GM12878 (cell line): Measurements from ENCODE around the gene DEFB131B. TPM values are rescaled to one million over a fixed set of nuclear protein-coding genes. Genes with fewer than 3 reads are reported as not detected.
"Not testable (repeated sequence)": the region's sequence is repeated elsewhere in the genome, so short reads cannot be mapped to it uniquely, and the experiment has no call there.

Source experiments
- ATAC-seq: fragments of 200-7000 bp; cut with Tn5 transposase; 3 replicates; pipeline ENCODE4 v1.9.1; 2020; ENCODE audit warnings: mild to moderate bottlenecking, moderate library complexity
- BruUV-seq: library from RNA; stranded (reverse); fragments of 400-500 nt; replicated peaks from 2 replicates; lab custom pipeline; 2021; lab: Mats Ljungman, UMichigan
- CTCF ChIA-PET: fragments of 300-600 bp; sonication (Branson Sonifier 250); formaldehyde crosslinking; extraction: SDS; loops from one replicate; lab custom pipeline; 2021; ENCODE audit warnings: inconsistent platforms; lab: Yijun Ruan, JAX
- POLR2A ChIA-PET: fragments of 350-600 bp; formaldehyde crosslinking; extraction: SDS; loops from one replicate; lab custom pipeline; 2021; ENCODE audit warnings: inconsistent platforms; lab: Charles Lee
- RAD21 ChIA-PET: fragments of 300-600 bp; sonication (Branson Sonifier 250); formaldehyde crosslinking; loops from one replicate; lab custom pipeline; 2023; ENCODE audit warnings: antibody characterized with exemption; ENCODE audit not compliant: unreplicated experiment; lab: Charles Lee
- SMC1A ChIA-PET: fragments of 300-600 bp; sonication (Branson Sonifier 250); formaldehyde crosslinking; loops from one replicate; lab custom pipeline; 2023; ENCODE audit not compliant: unreplicated experiment, uncharacterized antibody; lab: Charles Lee
- DNase-seq: peaks from one replicate; pipeline ENCODE4 v3.0.0-alpha.2; 2011; ENCODE audit warnings: low read depth, low spot score
- FAIRE-seq: peaks from 3 replicates; lab custom pipeline; 2011; peaks lifted over from hg19 to GRCh38; lab: Jason Lieb, UNC
- H2AFZ ChIP-seq: 2 replicates; pipeline ENCODE4 v1.6.0; 2011; ENCODE audit warnings: low read depth, low read length, control low read depth; ENCODE audit not compliant: control insufficient read depth
- H3K27ac ChIP-seq: 2 replicates; pipeline ENCODE4 v1.5.1; 2011; ENCODE audit warnings: control low read depth; ENCODE audit not compliant: control insufficient read depth, insufficient read depth
- H3K27me3 ChIP-seq, 2 experiments: replicated peaks in 1 of 2; 2 replicates each; pipeline versions ENCODE4 v1.6.0 to v1.6.1; 2011; ENCODE audit warnings: low read length in 1 of 2; ENCODE audit not compliant: control insufficient read depth in 2 of 2, insufficient read depth in 2 of 2
- H3K36me3 ChIP-seq, 2 experiments: 2 replicates each; pipeline ENCODE4 v1.5.1; 2011; ENCODE audit warnings: low read length in 1 of 2; ENCODE audit not compliant: control insufficient read depth in 2 of 2, insufficient read depth in 2 of 2
- H3K4me1 ChIP-seq: 2 replicates; pipeline ENCODE4 v1.6.1; 2011; ENCODE audit warnings: mild to moderate bottlenecking, low read length, moderate library complexity, mixed read lengths; ENCODE audit not compliant: control insufficient read depth, insufficient read depth
- H3K4me2 ChIP-seq: 2 replicates; pipeline ENCODE4 v1.6.0; 2011; ENCODE audit warnings: control low read depth; ENCODE audit not compliant: control insufficient read depth, insufficient read depth
- H3K4me3 ChIP-seq: fragments of 200-600 bp; sonication (generic); 2 replicates; pipeline ENCODE4 v1.5.1; 2016
- H3K79me2 ChIP-seq: 2 replicates; pipeline ENCODE4 v1.6.0; 2011; ENCODE audit warnings: low read length; ENCODE audit not compliant: control insufficient read depth, insufficient read depth
- H3K9ac ChIP-seq: 2 replicates; pipeline ENCODE4 v1.8.0; 2011; ENCODE audit warnings: low read length, control low read depth, mixed read lengths; ENCODE audit not compliant: control insufficient read depth, insufficient read depth
- H3K9me3 ChIP-seq: replicated peaks from 3 replicates; pipeline ENCODE4 v1.5.1; 2011; ENCODE audit warnings: mild to moderate bottlenecking, low read length; ENCODE audit not compliant: control insufficient read depth, insufficient read depth
- H4K20me1 ChIP-seq: 2 replicates; pipeline ENCODE4 v1.6.0; 2011; ENCODE audit not compliant: control insufficient read depth, insufficient read depth
- WGBS: methylation state at CpG from one replicate; pipeline ENCODE4 v1.1.6; 2016; ENCODE audit warnings: low lambda C conversion rate; ENCODE audit not compliant: insufficient replicate concordance, insufficient coverage; ENCODE audit errors: missing lambda C conversion rate; 5-methylcytosine and 5-hydroxymethylcytosine counted together
- in situ Hi-C: fragments of 300-500 bp; cut with MboI; formaldehyde crosslinking; loops from 9 replicates; pipeline ENCODE4 v1.14.3; 2018; ENCODE audit warnings: mixed read lengths
- intact Hi-C: fragments of 100-400 bp; cut with micrococcal nuclease; formaldehyde crosslinking; loops from one replicate; pipeline ENCODE4 v1.14.2; 2022; ENCODE audit not compliant: unreplicated experiment
- polyA plus RNA-seq, 11 experiments: library from polyadenylated mRNA; depleted of rRNA in 4 of 11; unstranded in 6 of 11; stranded (reverse) in 5 of 11; fragments of >200 nt; fragmentation: Nextera tagmentation in 4 of 11; fragmentation: Illumina TruSeq in 1 of 11; extraction: Ambion mirVana in 4 of 11; extraction: Trizol in 1 of 11; gene quantifications; 1 replicate in 1 of 11; 2 replicates in 10 of 11; pipeline versions ENCODE4 v1.2.1 to v1.2.3, GENCODE V29; 2011 to 2016; ENCODE audit warnings: inconsistent platforms in 2 of 11, missing spikeins in 2 of 11, low read depth in 1 of 11
- total RNA-seq, 4 experiments: library from RNA; depleted of rRNA in 3 of 4; stranded (reverse); fragments of >200 nt in 3 of 4; fragmentation: Illumina TruSeq in 1 of 4; extraction: Trizol in 1 of 4; gene quantifications; 2 replicates each; pipeline versions ENCODE4 v1.2.1 to v1.2.3, GENCODE V29; 2013 to 2021

DEFB131B gene
- total and polyA plus RNA-seq, 10 of the 15 experiments (the other 5 are each of a cell fraction or from before 2014, with no cell fraction given): not detected

- POLR2A ChIA-PET, DNase-seq, H3K27me3 ChIP-seq, CTCF ChIA-PET, H4K20me1 ChIP-seq, RAD21 ChIA-PET, H3K79me2 ChIP-seq, H3K4me3 ChIP-seq, in situ Hi-C loops, SMC1A ChIA-PET, H3K27ac ChIP-seq, FAIRE-seq, H3K36me3 ChIP-seq, H2AFZ ChIP-seq, H3K9ac ChIP-seq, H3K4me1 ChIP-seq, BruUV-seq, ATAC-seq, intact Hi-C loops, H3K4me2 ChIP-seq, H3K9me3 ChIP-seq: not testable (repeated sequence)
- 88% methylated on average over 2 of the region's 2 CpGs for WGBS
Observed at GRCh38 chr11:71853895-71854294, 24.4 kb upstream of the DEFB131B start.

DNA sequence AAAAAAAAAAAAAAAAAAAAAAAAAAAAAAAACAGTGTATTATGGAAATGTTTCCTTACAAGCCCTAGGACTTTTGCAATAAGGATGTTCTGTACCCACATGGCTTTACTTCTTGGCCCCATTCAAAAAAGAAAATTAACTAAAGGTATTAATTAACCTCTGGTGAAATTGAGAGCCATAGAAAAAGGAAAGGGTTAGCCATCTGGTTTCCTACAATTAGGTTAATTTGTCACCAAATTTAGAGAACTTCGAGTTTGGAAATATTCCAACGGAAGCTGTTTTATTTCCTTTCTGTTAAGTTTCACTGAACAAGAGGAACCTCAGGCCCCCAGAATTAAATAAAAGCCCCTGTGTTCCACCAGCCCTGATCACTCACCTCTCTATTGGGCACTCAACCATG is 22.4 kb upstream of the DEFB131B start:
- BruUV-seq, H2AFZ ChIP-seq, FAIRE-seq, H4K20me1 ChIP-seq, in situ Hi-C loops, H3K27ac ChIP-seq, ATAC-seq, H3K9ac ChIP-seq, intact Hi-C loops, RAD21 ChIA-PET, H3K36me3 ChIP-seq, H3K4me3 ChIP-seq, H3K4me2 ChIP-seq, H3K27me3 ChIP-seq, POLR2A ChIA-PET, H3K79me2 ChIP-seq, SMC1A ChIA-PET, H3K9me3 ChIP-seq, DNase-seq, H3K4me1 ChIP-seq: not testable (repeated sequence)
- WGBS: 32% methylated on average over 2 of the region's 2 CpGs
- CTCF ChIA-PET: interaction anchor here (0.6 kb wide), 1 partner anchor 94 kb away, joined by 3 read pairs; no protein-coding TSS in a partner anchor

- H3K36me3 ChIP-seq, BruUV-seq, FAIRE-seq, H3K4me3 ChIP-seq, H3K4me1 ChIP-seq, H3K9ac ChIP-seq, DNase-seq, SMC1A ChIA-PET, H3K79me2 ChIP-seq, H3K27ac ChIP-seq, H3K27me3 ChIP-seq, ATAC-seq, H4K20me1 ChIP-seq, CTCF ChIA-PET, RAD21 ChIA-PET, H2AFZ ChIP-seq, H3K9me3 ChIP-seq, POLR2A ChIA-PET, H3K4me2 ChIP-seq, in situ Hi-C loops: not testable (repeated sequence)
- 97% methylated on average over 3 of the region's 3 CpGs for WGBS
- intact Hi-C loops: loop anchor here (10.0 kb wide), 1 partner anchor 66 kb away; no protein-coding TSS in a partner anchor
Observed at GRCh38 chr11:71860835-71861234, 17.4 kb upstream of the DEFB131B start.
